ENCODE measurements around the gene WDFY2. TPM values are rescaled to one million over a fixed set of nuclear protein-coding genes. Genes with fewer than 3 reads are reported as not detected.
"Not testable (repeated sequence)": the region's sequence is repeated elsewhere in the genome, so short reads cannot be mapped to it uniquely, and the experiment has no call there.

Gene WDFY2
- total RNA-seq, 3 donors from 2014 or later (not counting 1 experiment from before 2014, with no cell fraction given), result 29.5 to 32.1 (median 31.3) TPM

DNA sequence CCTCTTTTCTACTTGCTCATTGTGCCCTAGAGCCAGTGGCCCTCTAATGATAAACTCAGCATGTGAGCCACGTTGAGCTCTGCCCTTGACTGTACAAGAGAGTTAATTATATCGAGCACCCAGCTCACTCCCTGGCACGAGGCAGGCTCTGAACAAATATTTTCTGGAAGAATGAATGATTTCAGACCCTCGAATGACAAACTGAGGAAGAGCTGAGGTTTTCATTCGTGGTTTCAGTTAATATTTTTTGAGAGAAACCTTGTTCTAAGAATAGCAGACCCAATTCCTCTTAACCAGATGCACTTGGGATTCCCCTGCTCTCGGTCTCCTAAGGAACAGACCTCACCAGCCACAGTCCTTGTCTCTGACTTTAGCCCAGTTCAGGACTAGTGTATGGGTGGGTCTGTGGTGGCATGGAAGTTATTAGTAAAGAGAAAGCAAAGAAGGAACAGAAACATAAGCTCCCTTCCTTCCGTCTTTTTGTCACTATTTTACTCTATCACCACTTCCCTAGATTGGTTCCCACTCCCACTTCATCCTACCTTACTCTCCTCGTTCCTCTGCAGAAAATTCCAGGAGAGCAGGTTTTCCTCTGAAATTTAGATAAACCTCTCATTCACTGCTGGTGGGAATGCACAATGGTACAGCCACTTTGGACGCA, 22.1 kb upstream of the WDFY2 start:
- Histone ChIP-seq H3K36me3 (ENCODE audit: control insufficient read depth, insufficient read depth, low read length) (no peaks in the 10 kb centered on the region), H3K4me3 (ENCODE audit: low read length) (no peak overlapping the region), H3K27ac (ENCODE audit: low read length) (no peak overlapping the region), H3K27me3 (ENCODE audit: control insufficient read depth, insufficient read depth, low read length) (no peaks in the 10 kb centered on the region), H3K9me3 (ENCODE audit: control insufficient read depth, insufficient read depth, low read length) (no peaks in the 10 kb centered on the region), H3K4me1 (ENCODE audit: control insufficient read depth, insufficient read depth, low read length) (peaks cover 5% of the 10 kb centered on the region)
- Mint-ChIP-seq H3K27ac (no peak overlapping the region), H3K9me3 (peaks cover 0 to 2% of the 10 kb centered on the region in 2 donors), H3K4me1 (peaks cover 32 to 33% of the 10 kb centered on the region in 2 donors), H3K4me3 (no peak overlapping the region), H3K36me3 (no peaks in the 10 kb centered on the region), H3K27me3 (ENCODE audit: low read depth in 2 of 2) (no peaks in the 10 kb centered on the region)
- 41% methylated on average over 8 of the region's 9 CpGs for WGBS (ENCODE audit: insufficient coverage)
- intact Hi-C loops (cut with micrococcal nuclease), result no loop called here
- DNase-seq, result no peak
- no peak for ATAC-seq
- TF ChIP-seq, protein P1, sequence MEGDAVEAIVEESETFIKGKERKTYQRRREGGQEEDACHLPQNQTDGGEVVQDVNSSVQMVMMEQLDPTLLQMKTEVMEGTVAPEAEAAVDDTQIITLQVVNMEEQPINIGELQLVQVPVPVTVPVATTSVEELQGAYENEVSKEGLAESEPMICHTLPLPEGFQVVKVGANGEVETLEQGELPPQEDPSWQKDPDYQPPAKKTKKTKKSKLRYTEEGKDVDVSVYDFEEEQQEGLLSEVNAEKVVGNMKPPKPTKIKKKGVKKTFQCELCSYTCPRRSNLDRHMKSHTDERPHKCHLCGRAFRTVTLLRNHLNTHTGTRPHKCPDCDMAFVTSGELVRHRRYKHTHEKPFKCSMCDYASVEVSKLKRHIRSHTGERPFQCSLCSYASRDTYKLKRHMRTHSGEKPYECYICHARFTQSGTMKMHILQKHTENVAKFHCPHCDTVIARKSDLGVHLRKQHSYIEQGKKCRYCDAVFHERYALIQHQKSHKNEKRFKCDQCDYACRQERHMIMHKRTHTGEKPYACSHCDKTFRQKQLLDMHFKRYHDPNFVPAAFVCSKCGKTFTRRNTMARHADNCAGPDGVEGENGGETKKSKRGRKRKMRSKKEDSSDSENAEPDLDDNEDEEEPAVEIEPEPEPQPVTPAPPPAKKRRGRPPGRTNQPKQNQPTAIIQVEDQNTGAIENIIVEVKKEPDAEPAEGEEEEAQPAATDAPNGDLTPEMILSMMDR (IDR thresholded peaks at IDR 0.05), result no peak

DNA sequence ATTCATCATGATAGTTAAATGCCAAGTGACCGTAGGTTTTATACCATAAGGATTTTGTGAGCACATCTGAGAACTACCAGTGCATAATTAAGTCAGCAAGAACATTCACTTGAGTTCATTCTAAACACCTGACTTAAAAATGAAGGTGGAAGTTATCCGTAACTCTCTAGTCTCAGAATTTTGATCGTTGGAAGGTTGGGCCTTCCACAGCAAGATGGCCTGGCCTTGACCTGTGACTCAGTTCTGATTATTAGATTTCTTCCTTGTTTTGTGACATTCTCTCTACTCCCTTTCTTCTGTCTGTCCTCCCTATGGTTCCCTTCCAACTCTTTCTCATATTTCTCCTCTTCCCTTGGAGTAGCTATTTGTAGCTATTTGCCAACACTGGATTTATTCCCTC, 20.0 kb upstream of the WDFY2 start:
- Histone ChIP-seq H3K4me3 (ENCODE audit: low read length) (no peak overlapping the region), H3K9me3 (ENCODE audit: control insufficient read depth, insufficient read depth, low read length) (peaks cover 2% of the 10 kb centered on the region), H3K4me1 (ENCODE audit: control insufficient read depth, insufficient read depth, low read length) (peaks cover 5% of the 10 kb centered on the region), H3K27ac (ENCODE audit: low read length) (no peak overlapping the region), H3K27me3 (ENCODE audit: control insufficient read depth, insufficient read depth, low read length) (no peaks in the 10 kb centered on the region), H3K36me3 (ENCODE audit: control insufficient read depth, insufficient read depth, low read length) (no peaks in the 10 kb centered on the region)
- TF ChIP-seq, protein P1 (IDR thresholded peaks at IDR 0.05), result no peak
- DNase-seq, result no peak
- Mint-ChIP-seq H3K27ac (no peak overlapping the region), H3K36me3 (no peaks in the 10 kb centered on the region), H3K4me1 (peaks cover 28% of the 10 kb centered on the region in 2 donors), H3K9me3 (no peaks in the 10 kb centered on the region), H3K27me3 (ENCODE audit: low read depth in 2 of 2) (no peaks in the 10 kb centered on the region), H3K4me3 (no peak overlapping the region)
- no peak for ATAC-seq
- intact Hi-C loops (cut with micrococcal nuclease), result no loop called here
- WGBS (ENCODE audit: insufficient coverage), result 93% methylated on average over 2 of the region's 3 CpGs

DNA sequence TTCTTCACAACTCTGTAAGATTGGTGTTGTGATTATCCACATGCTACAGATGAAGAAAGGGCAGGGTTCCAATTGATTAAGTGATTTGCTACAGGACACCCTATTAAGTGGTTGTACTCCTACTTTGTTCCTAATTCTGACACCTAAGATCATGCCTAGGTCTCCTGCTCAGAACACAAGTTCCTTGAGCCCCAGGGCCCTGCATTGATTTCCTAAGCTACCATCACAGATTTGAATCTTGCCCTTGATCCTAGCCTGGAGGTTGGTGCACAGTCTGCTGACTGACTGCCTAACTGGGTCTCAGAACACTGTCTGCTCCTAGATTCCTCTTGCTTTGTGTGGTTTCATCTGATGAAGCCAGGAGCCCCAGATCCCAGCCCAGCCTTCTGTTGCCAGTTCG, 19.6 kb upstream of the WDFY2 start:
- TF ChIP-seq, protein P1 (IDR thresholded peaks at IDR 0.05), result no peak
- Histone ChIP-seq H3K36me3 (ENCODE audit: control insufficient read depth, insufficient read depth, low read length) (no peaks in the 10 kb centered on the region), H3K9me3 (ENCODE audit: control insufficient read depth, insufficient read depth, low read length) (peaks cover 2% of the 10 kb centered on the region), H3K27ac (ENCODE audit: low read length) (no peak overlapping the region), H3K27me3 (ENCODE audit: control insufficient read depth, insufficient read depth, low read length) (no peaks in the 10 kb centered on the region), H3K4me1 (ENCODE audit: control insufficient read depth, insufficient read depth, low read length) (peaks cover 5% of the 10 kb centered on the region), H3K4me3 (ENCODE audit: low read length) (no peak overlapping the region)
- no peak overlapping the region for H3K4me3 Mint-ChIP-seq
- DNase-seq (no peak), ATAC-seq (no peak)
- 97% methylated on average over 1 of the region's 1 CpG for WGBS (ENCODE audit: insufficient coverage)
- H3K36me3 Mint-ChIP-seq, result no peaks in the 10 kb centered on the region
- no peaks in the 10 kb centered on the region for H3K27me3 Mint-ChIP-seq (ENCODE audit: low read depth in 2 of 2)
- H3K9me3 Mint-ChIP-seq, result no peaks in the 10 kb centered on the region
- intact Hi-C loops (cut with micrococcal nuclease), result no loop called here
- peaks cover 25 to 26% of the 10 kb centered on the region in 2 donors for H3K4me1 Mint-ChIP-seq
- no peak overlapping the region for H3K27ac Mint-ChIP-seq

DNA sequence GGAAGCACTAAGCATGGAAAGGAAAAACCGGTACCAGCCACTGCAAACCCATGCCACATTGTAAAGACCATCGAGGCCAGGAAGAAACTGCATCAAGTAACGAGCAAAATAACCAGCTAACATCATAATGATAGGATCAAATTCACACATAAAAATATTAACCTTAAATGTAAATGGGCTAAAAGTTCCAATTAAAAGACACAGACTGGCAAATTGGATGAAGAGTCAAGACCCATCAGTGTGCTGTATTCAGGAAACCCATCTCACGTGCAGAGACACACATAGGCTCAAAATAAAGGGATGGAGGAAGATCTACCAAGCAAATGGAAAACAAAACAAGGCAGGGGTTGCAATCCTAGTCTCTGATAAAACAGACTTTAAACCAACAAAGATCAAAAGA, 15.3 kb upstream of the WDFY2 start:
- H3K4me1 Mint-ChIP-seq; DNase-seq; H3K27ac Mint-ChIP-seq; H3K4me1 ChIP-seq (ENCODE audit: control insufficient read depth, insufficient read depth, low read length); H3K36me3 Mint-ChIP-seq; H3K27ac ChIP-seq (ENCODE audit: low read length); H3K9me3 Mint-ChIP-seq; H3K36me3 ChIP-seq (ENCODE audit: control insufficient read depth, insufficient read depth, low read length); intact Hi-C loops (cut with micrococcal nuclease); H3K9me3 ChIP-seq (ENCODE audit: control insufficient read depth, insufficient read depth, low read length); ATAC-seq; H3K27me3 Mint-ChIP-seq (ENCODE audit: low read depth in 2 of 2); H3K4me3 ChIP-seq (ENCODE audit: low read length); H3K4me3 Mint-ChIP-seq; H3K27me3 ChIP-seq (ENCODE audit: control insufficient read depth, insufficient read depth, low read length): not testable (repeated sequence)
- WGBS (ENCODE audit: insufficient coverage), result 85% methylated on average over 3 of the region's 4 CpGs
